HepG2 (cell line): ENCODE results near the gene ZNF75A. TPM values are rescaled to one million over a fixed set of nuclear protein-coding genes. Genes with fewer than 3 reads are reported as not detected.

Source experiments
- ARID3A ChIP-seq: IDR thresholded peaks from 2 replicates; pipeline ENCODE4 v1.6.1; 2012; ENCODE audit warnings: low read depth, low read length, improper control_type of control experiment
- BCL6 ChIP-seq: IDR thresholded peaks from 2 replicates; pipeline ENCODE4 v1.6.1; 2016; ENCODE audit warnings: missing genetic modification reagents, missing compliant biosample characterization
- KIAA2018 ChIP-seq: sonication (generic); formaldehyde crosslinking; IDR thresholded peaks from 2 replicates; pipeline ENCODE4 v1.5.0; 2020; ENCODE audit warnings: mild to moderate bottlenecking, missing genetic modification reagents, borderline replicate concordance
- KLF9 ChIP-seq: IDR thresholded peaks from 2 replicates; pipeline ENCODE4 v1.6.1; 2016; ENCODE audit warnings: low read depth
- KMT2B ChIP-seq: IDR thresholded peaks from 2 replicates; pipeline ENCODE4 v1.6.1; 2016; ENCODE audit warnings: missing genetic modification reagents, missing compliant biosample characterization
- LCORL ChIP-seq, 2 experiments: fragments of 450-650 bp in 1 of 2; sonication (generic) in 1 of 2; formaldehyde crosslinking in 1 of 2; IDR thresholded peaks; 2 replicates each; pipeline versions ENCODE4 v1.5.0 to v1.6.1; 2017 to 2020; ENCODE audit warnings: antibody characterized with exemption in 1 of 2, missing genetic modification reagents in 1 of 2
- MAZ ChIP-seq, 2 experiments: sonication (generic) in 1 of 2; formaldehyde crosslinking in 1 of 2; IDR thresholded peaks; 2 replicates each; pipeline versions ENCODE4 v1.5.0 to v1.6.1; 2012 to 2020; ENCODE audit warnings: low read depth in 2 of 2, mild to moderate bottlenecking in 2 of 2, borderline replicate concordance in 1 of 2, improper control_type of control experiment in 1 of 2, low read length in 1 of 2, missing genetic modification reagents in 1 of 2, moderate library complexity in 1 of 2
- NFE2L2 ChIP-seq: fragments of 150-350 bp; IDR thresholded peaks from 2 replicates; pipeline ENCODE4 v1.6.1; 2014; ENCODE audit warnings: low read length
- NR2F2 ChIP-seq: IDR thresholded peaks from 2 replicates; pipeline ENCODE4 v1.6.1; 2012; ENCODE audit warnings: low read depth, inconsistent platforms, borderline replicate concordance
- RORA ChIP-seq: sonication (generic); formaldehyde crosslinking; IDR thresholded peaks from 2 replicates; pipeline ENCODE4 v1.5.0; 2020; ENCODE audit warnings: mild to moderate bottlenecking, missing genetic modification reagents, moderate library complexity
- ZNF234 ChIP-seq: sonication (generic); formaldehyde crosslinking; conservative IDR thresholded peaks from 2 replicates; pipeline ENCODE4 v1.5.1; 2020; ENCODE audit warnings: mild to moderate bottlenecking, missing genetic modification reagents
- ZNF333 ChIP-seq: sonication (generic); formaldehyde crosslinking; IDR thresholded peaks from 2 replicates; pipeline ENCODE4 v1.4.0; 2020; ENCODE audit warnings: mild to moderate bottlenecking, missing genetic modification reagents, borderline replicate concordance
- ZNF383 ChIP-seq: sonication (generic); formaldehyde crosslinking; IDR thresholded peaks from 2 replicates; pipeline ENCODE4 v1.4.0; 2020; ENCODE audit warnings: missing genetic modification reagents, mild to moderate bottlenecking, borderline replicate concordance
- ZNF451 ChIP-seq: sonication (generic); formaldehyde crosslinking; IDR thresholded peaks from 2 replicates; pipeline ENCODE4 v1.5.0; 2020; ENCODE audit warnings: mild to moderate bottlenecking, missing genetic modification reagents
- ZNF510 ChIP-seq: sonication (generic); formaldehyde crosslinking; IDR thresholded peaks from 2 replicates; pipeline ENCODE4 v1.4.0; 2020; ENCODE audit warnings: low read depth, mild to moderate bottlenecking, missing genetic modification reagents
- ZNF564 ChIP-seq: sonication (generic); formaldehyde crosslinking; IDR thresholded peaks from 2 replicates; pipeline ENCODE4 v1.8.1; 2023; ENCODE audit warnings: mild to moderate bottlenecking, missing genetic modification reagents
- ZNF710 ChIP-seq: sonication (generic); formaldehyde crosslinking; IDR thresholded peaks from 2 replicates; pipeline ENCODE4 v1.5.0; 2020; ENCODE audit warnings: mild to moderate bottlenecking, missing genetic modification reagents, borderline replicate concordance
- ZNF790 ChIP-seq: sonication (generic); formaldehyde crosslinking; IDR thresholded peaks from 2 replicates; pipeline ENCODE4 v1.8.0; 2022; ENCODE audit warnings: missing genetic modification reagents, mild to moderate bottlenecking, borderline replicate concordance
- polyA plus RNA-seq, 8 experiments: library from polyadenylated mRNA; depleted of rRNA in 3 of 8; stranded (reverse) in 7 of 8; unstranded in 1 of 8; fragments of >200 nt; fragmentation: Illumina TruSeq in 4 of 8; extraction: Trizol in 4 of 8; gene quantifications; 2 replicates each; pipeline versions ENCODE4 v1.2.1 to v1.2.3, GENCODE V29; 2011 to 2016; ENCODE audit warnings: low read depth in 4 of 8, missing spikeins in 1 of 8, mixed read lengths in 1 of 8; ENCODE audit not compliant: insufficient read depth in 1 of 8
- total RNA-seq, 5 experiments: library from RNA; depleted of rRNA; stranded (reverse); fragments of >200 nt; fragmentation: Illumina TruSeq; extraction: Trizol; gene quantifications; 2 replicates each; pipeline ENCODE4 v1.2.3, GENCODE V29; 2016; ENCODE audit warnings: low read depth in 1 of 5

Gene ZNF75A
- total and polyA plus RNA-seq, 2 of the 13 experiments (the other 11 are each of a cell fraction or from before 2014, with no cell fraction given), result 1.4 to 2.1 TPM

DNA sequence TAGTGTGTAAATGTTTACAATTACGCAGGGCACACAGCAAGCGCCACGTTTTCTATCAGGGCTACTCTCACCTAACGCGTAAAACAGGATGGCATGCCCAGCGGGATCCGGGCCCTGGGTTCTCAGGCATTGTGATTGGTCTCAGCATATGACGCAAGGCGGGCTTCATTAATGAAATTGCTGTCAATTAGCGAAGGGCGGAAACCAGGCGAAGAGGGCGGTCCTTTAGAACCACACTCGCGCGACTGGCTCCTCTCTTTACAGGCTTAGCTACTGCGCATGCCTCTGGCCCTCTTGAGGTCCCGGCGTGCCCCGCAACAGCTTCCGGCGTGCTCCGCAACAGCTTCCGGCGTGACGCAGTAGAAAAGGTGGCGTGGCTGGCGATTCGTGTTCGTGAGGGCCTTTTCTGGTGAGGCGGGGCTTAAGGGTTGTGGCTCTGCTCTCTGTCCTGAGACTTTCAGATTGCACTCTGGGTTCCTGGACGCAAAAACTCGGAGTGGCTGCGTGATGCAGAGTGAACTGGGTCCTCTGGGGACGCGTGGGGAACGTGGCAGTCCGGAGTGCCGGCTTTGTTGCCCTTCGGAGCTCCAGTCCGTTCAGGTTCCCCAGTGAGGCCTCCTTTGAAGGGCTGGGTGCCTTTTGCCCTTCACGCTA, 59.6 kb downstream of the ZNF75A start (continued):
- TF ChIP-seq ZNF451 (CRISPR knock-in tag) (no peak), MAZ (IDR thresholded peaks at IDR 0.05; ENCODE audit: borderline replicate concordance, low read depth, low read length) (no peak), MAZ (CRISPR knock-in tag; IDR thresholded peaks at IDR 0.05; ENCODE audit: low read depth) (no peak), ZNF710 (no peak), KLF9 (no peak), RORA (CRISPR knock-in tag) (no peak), KMT2B (CRISPR knock-in tag) (no peak), NR2F2 (no peak), BCL6 (CRISPR knock-in tag) (no peak), ZNF510 (CRISPR knock-in tag) (no peak), ZNF790 (CRISPR knock-in tag) (no peak), NFE2L2 (no peak), ZNF234 (CRISPR knock-in tag) (no peak), ZNF564 (no peak), ZNF333 (no peak), ZNF383 (CRISPR knock-in tag) (no peak), ARID3A (peak; percentile 94), LCORL (IDR thresholded peaks at IDR 0.05) (no peak), LCORL (CRISPR knock-in tag; IDR thresholded peaks at IDR 0.05) (0 out of 2 replicates have a peak, but pooled peaks have one; percentile 22), KIAA2018 (CRISPR knock-in tag) (no peak)
